Ecto neural progenitor cell (in vitro differentiated cells): ENCODE results near the gene GFM1.

Experiments
- DNase-seq: peaks from one replicate; pipeline ENCODE4 v3.0.0-alpha.2; 2018; ENCODE audit warnings: low spot score

The GFM1 gene

DNA sequence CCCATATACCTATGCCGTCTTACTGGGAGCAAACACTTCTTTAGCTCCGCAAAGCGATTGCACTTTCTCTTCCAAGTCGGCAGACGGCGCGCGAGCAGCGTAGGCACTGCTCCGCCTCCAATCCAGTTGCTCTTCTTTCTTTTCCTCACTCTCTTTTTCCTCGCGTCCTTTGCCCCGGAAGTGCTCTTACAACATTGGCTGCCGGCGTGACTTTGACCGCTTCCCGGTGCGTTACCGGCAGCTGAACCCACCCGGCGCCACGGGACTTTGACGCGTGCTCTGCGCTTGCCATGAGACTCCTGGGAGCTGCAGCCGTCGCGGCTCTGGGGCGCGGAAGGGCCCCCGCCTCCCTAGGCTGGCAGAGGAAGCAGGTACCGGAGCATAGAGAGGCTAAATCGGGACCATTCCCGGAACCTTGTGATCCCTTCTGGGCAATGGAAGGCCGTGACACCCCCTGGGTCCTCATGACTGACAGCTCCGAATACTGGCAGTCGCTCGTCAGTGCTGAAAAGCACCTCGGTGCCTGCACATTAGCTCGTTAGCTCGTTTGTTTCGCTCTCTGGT is at the start of gene GFM1:
Gene GFM1 (plus strand): TSS at position 183 of the 564 bp plus-strand sequence. CDS start 108 bp downstream, at position 291.
- DNase-seq = peak; percentile 89

- no peak for DNase-seq
Measured at GRCh38 chr3:158600787-158601186, 43.5 kb upstream of the GFM1 start.

GRCh38 chr3:158602227-158602626 is 42.1 kb upstream of the GFM1 start:
- DNase-seq = no peak

DNA sequence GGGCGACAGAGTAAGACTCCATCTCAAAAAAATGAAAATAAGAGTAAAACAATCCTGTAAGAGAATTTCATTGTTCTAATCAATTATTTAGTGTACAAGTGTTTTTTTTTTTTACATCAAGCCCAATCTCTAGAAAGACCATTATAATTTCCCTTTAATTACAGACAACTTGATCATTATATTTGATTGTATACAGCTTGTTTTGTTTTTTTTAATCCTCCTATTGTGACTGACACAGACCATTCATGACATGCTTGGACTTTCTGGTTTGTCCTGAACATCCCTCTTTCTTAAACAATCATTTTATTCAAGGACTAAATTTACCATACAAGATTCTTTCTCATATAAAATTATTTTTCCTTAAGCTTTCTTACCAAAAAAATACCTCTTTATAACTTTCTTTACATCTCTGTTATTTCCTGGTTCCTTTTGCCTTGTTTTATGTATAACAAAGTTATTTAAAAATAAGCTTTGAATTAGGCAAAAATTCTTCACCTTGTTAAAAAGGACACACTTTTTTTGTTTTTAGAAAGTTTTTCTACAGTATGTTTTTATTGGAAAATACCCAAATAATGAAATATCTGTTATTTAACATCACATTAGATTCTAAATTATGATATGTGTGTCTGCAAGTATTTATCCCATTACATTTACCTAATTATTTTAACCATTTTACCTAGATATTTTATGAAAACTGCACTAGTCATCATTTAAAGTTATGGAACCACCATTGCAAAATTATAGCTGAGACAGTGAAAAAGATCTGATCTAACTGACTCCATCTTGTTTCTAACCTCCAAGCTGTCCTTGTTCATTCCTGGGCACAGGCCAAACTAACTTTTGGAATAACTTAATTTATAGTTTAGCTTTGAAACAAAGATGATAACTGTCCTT is 26.1 kb upstream of the GFM1 start:
- no peak for DNase-seq

- no peak for DNase-seq
Measured at GRCh38 chr3:158625881-158626280, 18.4 kb upstream of the GFM1 start.

GRCh38 chr3:158631981-158632380 is 12.3 kb upstream of the GFM1 start:
- no peak for DNase-seq

DNA sequence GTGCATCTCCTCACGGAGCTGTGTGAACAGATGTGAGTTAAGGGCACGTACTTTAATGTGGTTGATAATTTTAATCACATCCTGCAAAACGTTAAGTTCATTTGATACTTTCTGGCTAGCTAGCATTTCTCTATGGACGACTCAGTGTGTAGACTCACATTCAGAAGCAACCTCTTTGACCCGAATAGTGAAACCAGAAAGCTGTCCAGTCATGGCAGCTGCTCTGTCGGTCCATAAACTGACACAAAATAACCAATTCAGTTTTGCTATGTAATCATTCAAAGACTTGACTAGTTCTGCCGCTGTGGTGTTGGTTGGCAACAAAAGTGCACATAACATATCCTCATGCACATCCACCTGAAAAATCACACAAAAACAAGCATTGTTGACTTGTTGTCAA is 3.7 kb upstream of the GFM1 start:
- no peak for DNase-seq

GRCh38 chr3:158642005-158642404 is 2.3 kb upstream of the GFM1 start:
- DNase-seq = no peak

- DNase-seq = no peak
Measured at GRCh38 chr3:158642474-158643210, 1.7 kb upstream of the GFM1 start.

DNA sequence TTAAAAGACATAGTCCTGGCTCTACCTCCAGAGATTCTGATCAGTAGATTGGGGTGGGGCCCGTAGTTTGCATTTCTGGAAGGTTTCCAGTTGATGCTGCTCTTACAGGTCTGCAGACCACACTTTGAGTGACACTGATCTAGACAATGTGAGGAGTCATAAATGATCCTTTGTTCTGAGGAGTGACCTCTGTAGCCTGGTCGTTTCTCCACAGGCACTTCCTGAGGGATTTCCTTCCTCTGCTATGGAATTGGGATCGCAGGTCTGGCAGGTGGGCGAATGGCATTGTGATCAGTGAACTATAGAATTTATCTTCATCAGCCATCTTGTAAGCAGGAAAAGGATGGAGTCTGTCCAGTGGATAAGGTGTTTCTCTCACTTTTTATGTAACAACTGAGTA is 5.5 kb downstream of the GFM1 start:
- DNase-seq = no peak

DNA sequence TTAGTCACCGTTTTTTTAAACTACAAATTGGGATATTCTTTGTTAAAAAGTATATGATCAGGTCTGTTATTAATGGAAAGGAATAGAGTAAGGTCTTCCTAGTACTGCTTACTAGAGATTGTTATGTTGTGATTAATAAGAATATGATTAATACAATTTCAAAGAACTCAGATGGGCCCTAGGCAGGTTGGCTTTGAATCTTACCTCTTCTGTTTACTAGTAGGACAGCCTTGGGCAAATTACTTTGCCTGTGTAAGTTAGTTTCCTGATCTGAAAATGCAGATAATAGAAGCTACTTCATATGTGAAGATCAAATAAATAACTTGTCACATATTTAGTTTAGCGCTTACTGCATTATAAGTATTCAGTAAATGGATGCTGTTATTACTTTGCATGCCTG is 6.9 kb downstream of the GFM1 start:
- DNase-seq = no peak

DNA sequence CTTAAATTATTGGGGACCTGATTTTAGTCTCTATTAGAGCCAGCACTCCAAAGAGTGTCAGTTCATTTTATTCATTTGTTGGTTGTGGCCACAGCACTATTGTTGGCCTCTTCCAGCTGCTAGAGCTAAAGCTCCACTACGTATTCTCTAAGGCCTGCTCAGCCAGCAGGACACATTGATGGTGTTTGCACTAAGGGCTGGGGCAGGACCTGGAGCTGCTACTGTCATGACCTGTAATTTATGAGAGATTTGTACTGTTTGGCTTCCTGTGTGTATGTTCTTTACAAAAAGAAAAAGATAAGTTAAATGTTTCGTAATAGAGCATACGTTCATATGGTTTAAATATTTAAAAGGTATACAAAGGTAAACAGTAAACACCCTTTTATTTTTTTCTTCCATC is 8.1 kb downstream of the GFM1 start:
- no peak for DNase-seq

GRCh38 chr3:158658889-158659288 is 14.6 kb downstream of the GFM1 start:
- no peak for DNase-seq

- DNase-seq = peak; percentile 48
Measured at GRCh38 chr3:158659454-158660237, 15.3 kb downstream of the GFM1 start.

- no peak for DNase-seq
Measured at GRCh38 chr3:158660711-158661110, 16.4 kb downstream of the GFM1 start.

- no peak for DNase-seq
Measured at GRCh38 chr3:158663246-158663645, 18.9 kb downstream of the GFM1 start.

GRCh38 chr3:158663832-158664231 is 19.5 kb downstream of the GFM1 start:
- no peak for DNase-seq

- no peak for DNase-seq
Measured at GRCh38 chr3:158666416-158666815, 22.1 kb downstream of the GFM1 start.

- no peak for DNase-seq
Measured at GRCh38 chr3:158668506-158668905, 24.2 kb downstream of the GFM1 start.

- DNase-seq = no peak
Measured at GRCh38 chr3:158671821-158672214, 27.5 kb downstream of the GFM1 start.

DNA sequence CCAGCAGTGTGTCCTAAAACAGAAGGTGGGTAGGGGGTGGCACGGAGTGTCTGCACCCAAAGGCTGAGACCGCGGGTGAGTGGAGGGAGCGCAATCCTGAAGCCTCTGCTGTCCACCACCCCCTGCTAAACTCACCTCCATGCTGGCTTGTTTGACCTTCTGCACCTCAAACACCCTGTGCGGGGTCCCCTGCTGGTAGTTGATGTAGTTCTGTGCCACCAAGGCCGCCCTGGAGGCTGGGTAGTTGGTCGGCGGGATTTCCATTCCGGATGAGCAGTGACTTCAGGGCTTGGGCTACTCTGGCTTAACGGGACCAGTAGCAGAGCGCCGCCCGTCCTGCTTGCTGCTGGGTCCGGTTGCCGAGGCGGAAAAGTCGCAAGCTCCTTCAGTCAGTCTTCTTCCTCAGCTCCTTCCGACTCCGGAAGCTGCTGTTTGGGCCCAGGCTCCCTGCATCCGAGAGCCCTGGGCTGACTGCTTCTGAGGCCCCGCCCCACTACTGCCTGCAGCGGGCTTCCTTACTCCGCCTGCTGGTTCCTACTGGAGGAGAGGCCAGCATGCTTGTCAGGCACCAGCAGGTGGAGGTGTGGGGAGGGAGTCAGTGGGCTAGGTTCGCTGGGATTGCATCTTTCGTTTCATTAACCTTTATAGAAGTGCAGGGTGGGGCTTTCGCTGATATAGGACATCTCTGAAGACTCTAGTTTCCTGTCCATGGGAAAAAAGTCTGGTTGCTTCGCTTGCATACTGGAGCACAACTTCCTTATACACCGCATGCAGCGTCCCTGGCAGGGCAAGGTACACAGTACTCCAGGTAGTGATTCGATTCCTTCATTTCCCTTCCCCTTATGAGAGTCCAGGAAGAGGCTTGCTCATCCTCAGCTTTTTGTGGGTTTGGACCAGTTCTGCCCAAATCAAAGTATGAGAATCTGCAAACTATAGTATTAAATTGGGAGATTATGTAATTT is 28.2 kb downstream of the GFM1 start, which contains the start of gene LXN:
Gene LXN (minus strand): TSS at position 434 of the 962 bp plus-strand sequence. CDS start 170 bp downstream, at position 264.
- DNase-seq = peak; percentile 91
